Activated CD4-positive, alpha-beta T cell treated with anti-CD3 and anti-CD28 coated beads for 48 hours (primary cell): Measurements from ENCODE around the gene MTCH1.

Experiments used
- DNase-seq: peaks from one replicate; pipeline ENCODE4 v3.0.0-alpha.2; 2020

Gene MTCH1, protein sequence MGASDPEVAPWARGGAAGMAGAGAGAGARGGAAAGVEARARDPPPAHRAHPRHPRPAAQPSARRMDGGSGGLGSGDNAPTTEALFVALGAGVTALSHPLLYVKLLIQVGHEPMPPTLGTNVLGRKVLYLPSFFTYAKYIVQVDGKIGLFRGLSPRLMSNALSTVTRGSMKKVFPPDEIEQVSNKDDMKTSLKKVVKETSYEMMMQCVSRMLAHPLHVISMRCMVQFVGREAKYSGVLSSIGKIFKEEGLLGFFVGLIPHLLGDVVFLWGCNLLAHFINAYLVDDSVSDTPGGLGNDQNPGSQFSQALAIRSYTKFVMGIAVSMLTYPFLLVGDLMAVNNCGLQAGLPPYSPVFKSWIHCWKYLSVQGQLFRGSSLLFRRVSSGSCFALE

DNA sequence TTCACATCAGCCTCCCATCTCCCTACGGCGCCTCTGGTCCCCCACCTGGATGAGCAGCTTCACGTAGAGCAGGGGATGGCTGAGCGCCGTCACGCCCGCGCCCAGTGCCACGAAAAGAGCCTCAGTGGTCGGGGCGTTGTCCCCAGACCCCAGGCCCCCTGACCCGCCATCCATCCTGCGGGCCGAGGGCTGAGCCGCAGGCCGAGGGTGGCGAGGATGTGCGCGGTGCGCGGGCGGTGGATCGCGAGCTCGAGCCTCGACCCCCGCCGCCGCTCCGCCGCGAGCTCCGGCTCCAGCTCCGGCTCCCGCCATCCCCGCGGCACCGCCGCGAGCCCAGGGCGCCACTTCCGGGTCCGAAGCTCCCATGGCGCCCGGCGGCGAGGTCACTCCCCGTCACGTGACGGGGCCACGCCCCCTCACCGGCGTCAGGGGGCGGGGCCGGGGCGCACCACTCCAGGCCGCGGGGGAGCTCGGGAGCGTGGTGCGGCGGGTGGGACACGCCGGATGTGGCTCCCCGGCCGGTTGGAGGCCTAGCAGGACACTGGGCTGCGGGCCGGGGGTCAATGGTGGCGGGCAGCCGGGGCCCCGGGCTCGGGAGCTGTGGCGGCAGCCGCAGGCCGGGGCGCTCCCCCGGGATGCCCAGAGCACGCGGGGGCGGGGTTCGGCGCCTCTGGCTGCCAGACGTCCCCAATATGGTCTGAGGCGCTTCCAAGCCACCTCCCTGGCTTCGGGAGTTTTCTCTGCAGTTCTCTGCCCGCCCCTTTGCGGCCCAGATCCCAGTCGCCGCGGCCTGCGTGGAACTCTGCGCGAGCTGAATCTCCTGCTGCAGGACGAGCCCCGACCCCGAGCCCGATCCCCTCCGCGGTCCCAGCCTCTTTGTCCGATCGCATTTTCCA lies at the start of gene MTCH1:
MTCH1 (minus strand) TSS at position 389 of the 896 bp plus-strand sequence; CDS start at position 366, 23 bp downstream.
- DNase-seq = peak; percentile 89

DNA sequence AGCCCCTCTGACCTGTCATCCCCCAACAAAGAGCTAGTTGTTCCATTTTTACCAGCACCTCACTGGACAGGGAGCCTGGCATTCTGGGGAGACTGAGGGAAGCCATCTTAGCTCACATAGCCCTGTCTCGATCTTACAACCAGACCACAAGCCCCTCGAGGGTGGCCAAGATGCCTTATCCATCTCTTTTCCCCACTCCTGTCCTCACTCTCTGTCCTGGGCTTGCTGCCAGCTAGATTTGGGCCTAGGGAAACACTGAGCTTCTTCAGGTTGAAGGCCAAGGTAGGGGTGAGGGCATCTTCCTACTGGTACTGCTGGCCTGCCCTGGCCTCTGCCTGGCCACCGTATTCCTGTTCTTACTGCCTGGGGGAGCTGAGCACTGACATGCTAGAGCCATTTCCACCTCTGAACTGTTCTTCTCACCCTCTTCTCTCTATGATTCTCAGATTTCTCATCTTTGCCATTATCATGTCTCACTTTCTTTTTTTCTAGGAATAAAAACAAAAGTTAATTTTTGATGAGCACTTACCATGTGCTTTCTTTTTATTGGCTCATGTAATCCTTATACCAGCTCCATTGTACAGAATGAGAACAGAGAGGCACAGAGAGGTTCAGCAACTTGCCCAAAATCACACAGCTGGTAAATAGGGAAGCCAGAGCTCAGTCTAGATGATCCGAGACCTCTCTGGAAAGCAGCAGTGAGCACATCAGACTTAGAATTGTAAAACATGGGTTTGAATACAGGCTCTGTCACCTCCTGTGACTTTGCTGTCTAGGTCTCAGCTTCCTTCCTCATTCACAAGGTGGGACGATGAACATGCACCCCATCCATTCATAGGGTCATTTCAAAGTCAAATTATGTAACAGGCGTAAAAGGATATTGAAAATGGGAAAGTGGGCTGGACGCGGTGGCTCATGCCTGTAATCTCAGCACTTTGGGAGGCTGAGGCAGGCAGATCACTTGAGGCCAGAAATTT lies 48.1 kb upstream of the MTCH1 start:
- DNase-seq = no peak

DNA sequence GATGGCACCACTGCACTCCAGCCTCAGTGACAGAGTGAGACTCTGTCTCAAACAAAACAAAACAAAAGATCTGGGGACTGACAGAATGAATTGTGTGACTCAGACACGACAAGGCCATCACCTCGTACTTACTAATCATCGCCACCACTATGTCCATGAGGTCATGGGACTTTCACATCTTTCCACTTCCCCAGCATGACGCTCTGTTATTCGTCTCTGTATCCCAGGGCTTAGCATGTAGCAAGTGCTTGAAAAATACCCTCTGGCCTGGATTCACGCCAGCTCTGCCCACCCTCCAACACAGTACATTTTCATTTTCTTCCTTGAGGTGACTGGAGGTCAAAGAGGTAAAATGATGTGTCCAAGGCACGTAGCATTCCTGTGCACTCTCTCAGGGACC lies 47.3 kb upstream of the MTCH1 start:
- DNase-seq = peak; percentile 74

DNA sequence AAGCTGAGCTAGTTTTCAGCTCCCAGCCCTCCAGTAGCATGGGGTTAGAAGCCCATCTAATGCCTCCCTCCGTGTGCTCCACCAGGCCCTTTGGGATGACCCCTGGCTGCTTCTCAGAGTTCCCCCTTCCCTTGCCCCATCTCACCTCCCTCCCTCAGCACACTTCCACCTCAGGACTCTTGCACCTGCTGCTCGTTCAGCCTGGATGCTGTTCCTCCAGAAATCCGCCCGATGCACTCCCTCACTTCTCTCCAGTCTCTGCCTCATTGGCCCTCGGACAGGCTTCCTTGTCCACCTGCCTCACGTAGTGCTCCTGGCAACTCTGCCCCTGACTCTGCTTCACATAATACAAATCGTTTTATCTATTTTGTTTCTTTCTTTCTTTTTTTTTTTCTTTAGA lies 46.2 kb upstream of the MTCH1 start:
- DNase-seq = no peak

DNA sequence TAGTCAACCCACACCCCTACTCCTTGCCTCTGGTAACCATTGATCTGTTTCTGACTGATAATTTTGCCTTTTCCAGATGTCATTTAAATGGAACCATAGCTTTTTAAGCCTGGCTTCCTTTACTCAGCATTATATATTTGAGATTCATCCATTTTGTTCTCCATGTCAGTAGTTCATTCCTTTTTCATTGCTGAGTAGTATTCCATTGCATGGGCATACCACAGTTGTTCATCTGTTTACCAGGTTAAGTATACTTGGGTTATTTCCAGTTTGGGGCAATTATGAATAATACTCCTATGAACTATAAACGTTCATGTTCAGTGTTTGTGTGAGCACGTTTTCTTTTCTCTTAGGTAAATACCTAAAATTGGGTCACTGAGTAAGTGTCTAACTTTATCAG lies 44.6 kb upstream of the MTCH1 start:
- no peak for DNase-seq

DNA sequence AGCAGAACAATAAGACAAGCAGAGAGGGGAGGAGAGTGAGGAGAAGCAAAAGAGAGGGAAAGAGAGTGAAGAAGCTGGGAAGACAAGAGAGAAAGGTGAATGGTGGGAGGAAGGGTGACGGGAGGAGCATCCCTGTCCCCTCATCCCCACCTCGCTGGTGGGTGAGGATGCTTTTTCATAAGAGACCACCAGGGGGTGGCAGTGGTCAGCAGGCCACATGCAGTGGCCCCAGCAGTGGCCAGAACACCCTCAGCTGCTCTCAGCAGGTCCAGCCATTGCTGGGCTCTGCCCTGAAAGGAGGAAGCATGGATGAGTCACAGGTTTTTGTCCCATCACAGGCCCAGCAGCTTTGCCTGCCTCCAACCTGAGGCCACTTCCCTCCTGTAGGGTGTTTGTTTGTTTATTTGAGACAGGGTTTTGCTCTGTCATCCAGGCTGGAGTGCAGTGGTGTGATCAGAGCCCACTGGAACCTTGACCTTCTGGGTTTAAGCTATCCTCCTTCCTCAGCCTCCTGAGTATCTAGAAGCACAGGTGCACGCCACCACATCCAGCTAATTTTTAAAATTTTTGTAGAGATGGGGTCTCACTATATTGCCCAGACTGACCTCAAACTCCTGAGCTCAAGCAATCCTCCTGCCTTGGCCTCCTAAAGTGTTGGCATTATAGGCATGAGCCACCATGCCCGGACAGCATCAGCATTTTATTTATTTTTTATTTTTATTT lies 43.4 kb upstream of the MTCH1 start:
- DNase-seq = peak; percentile 61

DNA sequence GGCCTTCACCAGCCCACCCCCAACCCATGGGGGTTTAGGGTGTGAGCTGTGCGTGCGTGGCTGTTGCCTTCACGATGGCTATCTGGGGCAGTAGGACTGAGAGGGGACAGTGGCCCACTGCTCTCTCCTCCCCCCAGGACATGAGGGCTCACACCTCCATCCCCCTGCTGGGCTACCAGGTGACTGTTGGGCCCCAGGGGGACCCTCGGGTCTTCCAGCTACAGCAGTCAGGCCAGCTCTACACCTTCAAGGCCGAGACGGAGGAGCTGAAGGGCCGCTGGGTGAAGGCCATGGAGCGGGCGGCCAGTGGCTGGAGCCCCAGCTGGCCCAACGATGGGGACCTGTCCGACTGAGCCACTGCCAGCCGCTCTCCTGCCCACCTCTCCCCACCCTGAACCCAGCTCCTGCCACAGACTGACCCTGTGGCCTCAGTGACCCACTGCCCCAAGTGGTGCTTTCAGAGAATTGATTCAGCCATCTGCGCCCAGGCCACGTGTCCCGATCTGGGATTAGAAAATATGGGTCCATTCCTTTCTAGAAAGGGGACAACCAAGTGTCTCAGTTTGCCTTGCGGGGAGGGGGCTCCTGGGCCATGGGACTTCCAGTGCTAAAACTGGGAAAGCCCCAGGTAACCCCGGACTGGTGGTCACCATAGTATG lies 41.9 kb upstream of the MTCH1 start:
- no peak for DNase-seq

DNA sequence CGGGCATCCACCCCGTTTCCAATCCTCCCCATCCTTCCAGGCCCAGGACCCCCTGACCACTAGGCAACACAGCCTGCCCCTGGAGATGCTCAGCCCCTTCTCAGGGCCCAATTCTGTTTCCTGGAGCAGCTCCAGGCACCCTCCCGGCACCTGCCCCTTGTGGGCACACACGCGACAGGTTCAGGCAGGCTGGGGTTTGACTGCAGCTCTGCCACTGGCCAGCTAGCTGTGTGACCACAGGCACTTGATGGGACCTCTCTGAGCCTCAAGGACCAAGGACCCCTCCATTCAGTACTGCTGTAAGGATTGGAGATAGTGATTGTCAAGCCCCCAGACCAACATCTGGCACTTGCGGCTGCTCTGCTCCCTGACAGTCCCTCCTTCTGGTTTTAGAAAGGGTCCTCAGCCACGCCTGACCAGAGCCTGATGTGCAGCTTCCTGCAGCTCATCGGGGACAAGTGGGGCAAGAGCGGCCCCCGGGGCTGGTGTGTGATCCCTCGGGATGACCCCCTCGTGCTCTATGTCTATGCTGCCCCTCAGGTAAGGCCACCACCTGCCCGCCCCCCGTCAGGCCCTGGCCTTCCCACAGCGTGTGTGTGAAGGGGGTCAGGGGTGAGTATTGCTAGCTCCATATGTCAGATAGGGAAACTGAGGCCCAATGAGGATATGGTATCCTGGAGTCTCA lies 41.2 kb upstream of the MTCH1 start:
- no peak for DNase-seq

DNA sequence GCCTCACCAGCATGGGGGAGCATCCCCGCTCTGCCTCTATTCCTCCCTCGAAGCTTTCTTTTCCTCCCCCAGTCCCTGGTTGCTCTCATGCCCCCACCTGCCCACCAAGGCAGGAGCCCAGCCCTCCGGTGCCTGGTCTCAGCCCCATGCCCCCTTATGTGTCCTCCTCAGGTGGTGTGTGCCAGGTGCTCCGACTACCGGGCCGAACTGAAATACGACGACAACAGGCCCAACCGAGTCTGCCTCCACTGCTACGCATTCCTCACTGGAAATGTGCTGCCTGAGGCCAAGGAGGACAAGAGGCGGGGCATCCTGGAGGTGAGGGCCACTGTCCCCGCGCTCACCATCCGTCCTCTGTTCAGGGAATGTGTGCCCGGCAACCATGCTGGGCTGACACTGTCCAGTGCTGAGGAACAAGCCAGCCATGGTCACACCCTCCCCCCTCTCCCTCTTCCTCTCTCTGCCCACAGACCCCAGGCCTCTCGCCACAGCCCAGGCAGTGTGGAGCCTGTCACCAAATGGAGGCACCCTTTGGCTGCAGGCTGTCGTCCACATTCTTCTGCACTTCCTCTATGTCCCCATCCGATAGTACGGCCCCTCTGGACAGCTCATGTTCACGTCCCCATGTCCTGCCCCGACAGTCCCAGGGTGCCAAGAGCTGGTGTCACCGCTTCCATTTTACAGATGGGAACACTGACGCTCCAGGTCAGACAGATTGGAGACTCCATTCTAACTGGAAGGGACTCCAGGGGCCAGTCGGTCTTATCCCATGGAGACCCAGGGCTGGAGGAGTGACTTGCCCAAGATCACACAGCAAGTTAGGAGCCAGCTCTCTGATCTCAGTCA lies 39.8 kb upstream of the MTCH1 start:
- DNase-seq = no peak

DNA sequence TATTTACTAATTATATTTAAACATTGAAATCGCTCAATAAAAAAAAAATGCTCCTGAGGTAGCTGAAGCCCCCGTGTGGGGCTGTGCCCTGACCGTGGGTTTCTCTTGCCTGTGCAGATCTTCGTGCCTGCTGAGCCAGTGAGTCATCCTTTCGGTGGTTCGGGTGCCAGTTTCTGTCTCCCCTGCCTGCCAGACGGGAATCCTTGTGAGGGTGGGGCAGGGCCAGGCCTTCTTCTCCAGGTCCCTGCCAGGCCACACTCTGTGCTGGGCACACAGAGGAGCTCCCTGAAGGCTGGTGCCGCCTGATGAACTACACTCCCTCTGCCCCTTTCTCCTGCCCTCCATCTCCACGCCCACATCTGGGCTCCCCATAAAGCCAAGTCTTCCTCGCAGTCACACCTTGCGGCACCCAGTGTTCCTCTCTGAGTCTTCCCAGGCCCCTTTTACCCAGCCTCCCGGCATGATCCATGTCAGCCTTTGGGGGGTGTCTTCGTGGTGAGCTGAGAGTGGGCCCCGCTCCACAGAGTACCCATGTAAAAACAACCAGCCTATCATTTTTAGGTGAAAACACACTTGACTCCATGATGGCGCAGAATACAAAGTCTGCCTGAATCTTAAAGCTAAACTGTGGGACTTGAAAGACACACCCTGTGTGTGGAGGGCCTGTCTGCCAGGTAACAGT lies 38.8 kb upstream of the MTCH1 start:
- peak; percentile 76 for DNase-seq

DNA sequence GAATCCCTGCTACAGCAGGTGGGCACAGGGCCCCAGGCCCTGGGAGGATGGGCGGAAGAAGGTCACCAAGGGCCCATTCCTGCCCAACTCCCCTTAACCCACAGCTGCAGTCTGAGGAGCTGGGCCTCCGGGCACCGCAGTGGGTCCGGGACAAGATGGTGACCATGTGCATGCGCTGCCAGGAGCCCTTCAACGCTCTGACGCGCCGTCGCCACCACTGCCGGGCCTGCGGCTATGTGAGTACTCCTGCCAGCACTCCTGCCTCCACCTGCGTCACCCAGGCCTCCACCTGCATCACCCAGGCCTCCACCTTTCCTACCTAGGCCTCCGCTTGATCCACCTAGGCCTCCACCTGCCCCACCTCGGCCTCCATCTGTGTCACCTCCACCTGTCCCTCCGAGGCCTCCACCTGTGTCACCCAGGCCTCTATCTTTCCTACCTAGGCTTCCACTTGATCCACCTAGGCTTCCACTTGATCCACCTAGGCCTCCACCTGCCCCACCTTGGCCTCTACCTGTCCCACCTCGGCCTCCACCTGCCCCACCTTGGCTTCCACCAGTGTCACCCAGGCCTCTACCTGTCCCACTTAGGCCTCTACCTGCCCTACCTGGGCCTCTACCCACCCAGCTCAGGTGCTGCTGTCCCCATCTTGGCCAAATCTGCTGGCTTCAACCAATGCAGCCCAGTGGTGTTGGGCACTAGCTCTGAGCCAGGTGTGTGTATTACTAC lies 36.3 kb upstream of the MTCH1 start:
- DNase-seq = no peak

DNA sequence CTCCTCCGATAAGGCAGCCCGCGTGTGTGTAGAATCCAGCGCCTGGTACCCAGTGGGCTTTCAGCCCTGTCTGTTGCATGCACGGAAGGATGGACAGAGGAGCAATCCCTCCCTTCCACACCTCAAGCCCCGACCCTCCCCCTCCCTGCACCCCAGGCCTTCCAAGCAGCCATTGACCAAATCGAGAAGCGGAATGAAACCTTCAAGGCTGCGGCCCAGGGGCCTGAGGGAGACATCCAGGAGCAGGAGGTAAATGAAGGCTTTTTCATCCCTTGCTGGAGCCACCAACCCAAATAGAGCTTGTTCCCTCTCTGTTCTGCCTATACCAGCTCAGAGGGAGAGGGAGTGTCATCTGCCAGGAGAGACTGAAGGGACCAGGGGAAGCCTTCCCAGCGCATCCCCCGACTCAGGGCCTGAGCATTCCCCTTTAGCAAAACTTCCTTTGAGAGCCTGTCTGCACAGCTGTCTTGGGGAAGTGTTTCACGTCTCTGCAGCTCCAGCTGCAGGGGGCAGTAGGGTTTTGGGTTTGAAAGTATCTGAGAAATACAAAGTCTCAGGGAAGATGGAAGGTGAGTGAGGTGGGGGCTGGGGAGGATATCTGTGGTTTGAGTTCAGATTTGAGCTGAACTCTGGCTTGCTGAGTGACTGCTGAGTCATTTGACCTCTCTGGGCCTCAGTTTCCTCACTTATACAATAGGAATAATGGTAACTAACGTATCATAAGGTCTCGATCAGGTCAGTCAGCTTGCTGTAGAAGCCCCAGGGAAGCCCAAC lies 35.5 kb upstream of the MTCH1 start:
- DNase-seq = peak; percentile 75

DNA sequence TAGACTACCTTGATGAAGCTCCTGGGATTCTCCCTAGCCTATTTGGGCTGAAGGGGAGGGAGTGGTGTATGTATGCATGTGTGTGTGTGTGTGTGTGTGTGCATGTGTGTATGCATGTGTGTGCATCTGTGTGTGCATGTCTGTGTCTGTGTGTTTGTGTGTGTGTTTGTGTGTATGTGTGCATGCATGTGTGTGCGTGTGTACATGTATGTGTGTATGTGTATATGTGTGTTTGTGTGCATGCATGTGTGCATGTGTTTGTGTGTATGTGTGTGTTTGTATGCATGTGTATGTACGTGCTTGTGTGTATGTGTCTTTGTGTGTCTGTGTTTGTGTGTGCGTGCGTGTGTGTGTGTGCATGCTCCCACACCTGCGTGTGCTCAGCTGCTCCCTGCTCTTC lies 34.8 kb upstream of the MTCH1 start:
- DNase-seq = no peak

DNA sequence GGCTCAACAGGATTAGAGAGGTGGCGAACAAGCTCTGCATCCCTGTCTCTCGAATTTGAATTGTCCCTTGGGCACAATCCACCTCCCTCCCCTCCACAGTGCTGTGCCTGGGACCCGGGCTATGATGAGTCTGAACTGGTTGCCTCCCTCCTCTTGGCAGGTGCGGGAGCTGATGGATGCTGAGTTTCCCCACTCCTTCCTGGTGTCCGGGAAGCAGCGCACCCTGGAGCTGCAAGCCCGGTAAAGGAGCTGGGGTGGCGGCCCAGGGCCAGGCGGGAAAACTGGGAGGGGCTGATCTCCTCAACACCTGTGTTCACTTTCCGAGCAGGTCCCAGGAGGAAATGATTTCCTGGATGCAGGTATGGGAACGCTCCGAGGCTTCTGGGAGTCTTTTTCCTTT lies 34.4 kb upstream of the MTCH1 start:
- no peak for DNase-seq

DNA sequence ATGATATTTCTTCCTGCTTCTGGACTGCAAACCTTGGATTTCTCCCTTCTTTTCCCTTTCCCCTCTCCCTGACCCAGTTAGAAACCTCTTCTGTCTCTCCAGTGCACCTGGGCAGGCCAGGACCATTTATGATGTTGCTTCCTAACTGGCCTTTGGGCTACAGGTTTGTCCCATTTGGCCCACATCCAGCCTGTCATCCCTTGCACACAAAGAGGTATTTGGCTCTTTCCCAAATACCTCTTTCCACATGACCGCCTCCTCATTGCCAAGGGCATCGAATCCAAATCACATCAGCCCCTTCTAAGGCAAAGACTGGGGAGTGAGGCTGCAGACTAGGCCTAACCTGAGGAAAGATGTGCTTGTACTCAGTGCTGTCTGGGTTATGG lies 33.1 kb upstream of the MTCH1 start:
- DNase-seq = no peak

DNA sequence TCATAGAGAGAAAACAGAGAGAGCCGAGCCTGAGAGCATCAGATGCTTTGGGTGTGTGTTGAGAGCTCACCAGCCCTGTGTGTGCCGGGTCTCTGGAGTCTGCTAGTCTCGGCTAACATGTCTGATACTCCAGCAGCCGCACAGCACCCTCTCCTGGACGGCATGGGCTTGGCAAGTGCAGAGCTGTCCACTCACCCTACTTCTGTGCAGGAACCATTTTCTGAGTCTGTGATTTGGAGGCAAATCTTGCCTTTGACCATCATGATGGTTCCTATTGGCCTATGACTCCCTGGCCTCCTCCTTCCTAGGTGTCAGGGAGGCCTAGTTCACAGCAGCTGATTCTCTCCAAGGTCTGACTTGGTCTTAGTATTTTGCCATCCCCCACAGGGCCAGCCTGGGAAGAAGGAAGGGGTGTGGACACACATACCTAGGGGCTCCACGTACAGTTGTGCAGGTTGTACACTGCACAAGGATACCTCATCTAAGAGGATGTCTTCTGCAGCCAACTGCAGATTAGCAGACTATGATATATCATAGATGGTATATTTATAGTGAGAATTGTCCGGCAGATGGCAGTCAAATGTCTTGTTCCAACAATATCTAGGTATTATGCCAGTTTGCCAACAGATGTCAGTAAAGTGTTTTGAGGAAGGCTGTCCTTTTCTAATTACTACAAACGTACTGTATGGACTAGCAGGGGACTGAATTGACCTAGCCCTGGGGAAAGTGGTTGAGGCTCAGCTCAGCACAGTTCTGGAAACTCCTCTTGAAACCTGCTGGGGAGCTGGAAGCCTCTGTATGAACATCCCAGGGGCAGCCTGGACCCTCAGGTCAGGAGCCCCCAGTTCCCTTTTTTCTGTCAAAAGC lies 32.4 kb upstream of the MTCH1 start:
- DNase-seq = peak; percentile 95
